ENCODE data around the gene SUGP1.

GRCh38 chr19:19305066-19305465 lies 15.2 kb downstream of the SUGP1 start:
- TF ChIP-seq CTCF (IDR thresholded peaks at IDR 0.05; ENCODE audit: borderline replicate concordance, extremely low read depth, low read length, poor library complexity, severe bottlenecking), result no peak
- TF ChIP-seq EZH2 (IDR thresholded peaks at IDR 0.05; ENCODE audit: borderline replicate concordance, low read depth, low read length, severe bottlenecking), result no peak

Measured in DND-41 (cell line).